Measurements from ENCODE around the gene ASB15.

Gene ASB15

DNA sequence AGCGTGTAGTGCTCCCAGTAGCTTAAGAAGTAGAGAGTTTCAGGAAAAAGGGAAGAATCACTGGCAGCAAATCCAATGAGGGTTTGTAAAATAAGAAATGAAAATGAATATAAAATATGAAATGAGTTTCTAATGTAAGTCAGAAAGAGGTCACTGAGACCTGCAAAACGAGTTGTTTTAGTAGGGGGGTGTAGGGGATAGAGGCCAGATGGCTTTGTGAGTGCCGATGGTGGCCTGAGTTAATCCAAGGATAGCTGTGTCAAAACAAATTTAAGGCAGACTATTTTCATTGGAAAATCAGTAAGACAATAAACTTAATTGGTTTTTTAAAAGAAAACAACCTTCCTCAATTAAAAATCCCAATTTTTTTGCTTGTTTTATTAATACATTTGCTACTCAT, 745 bp upstream of the ASB15 start:
- Histone ChIP-seq H3K36me3 (ENCODE audit: insufficient read depth, low read depth, low read length) (no peaks in the 10 kb centered on the region), H3K27ac (ENCODE audit: low read length) (no peak overlapping the region), H3K9me3 (ENCODE audit: insufficient read depth, low read depth, low read length) (no peaks in the 10 kb centered on the region), H3K4me1 (ENCODE audit: insufficient read depth, low read length) (no peaks in the 10 kb centered on the region), H3K27me3 (ENCODE audit: insufficient read depth, low read length) (no peaks in the 10 kb centered on the region), H3K9ac (ENCODE audit: low read depth, low read length) (no peak overlapping the region), H3K4me3 (ENCODE audit: low read length) (no peak overlapping the region)

DNA sequence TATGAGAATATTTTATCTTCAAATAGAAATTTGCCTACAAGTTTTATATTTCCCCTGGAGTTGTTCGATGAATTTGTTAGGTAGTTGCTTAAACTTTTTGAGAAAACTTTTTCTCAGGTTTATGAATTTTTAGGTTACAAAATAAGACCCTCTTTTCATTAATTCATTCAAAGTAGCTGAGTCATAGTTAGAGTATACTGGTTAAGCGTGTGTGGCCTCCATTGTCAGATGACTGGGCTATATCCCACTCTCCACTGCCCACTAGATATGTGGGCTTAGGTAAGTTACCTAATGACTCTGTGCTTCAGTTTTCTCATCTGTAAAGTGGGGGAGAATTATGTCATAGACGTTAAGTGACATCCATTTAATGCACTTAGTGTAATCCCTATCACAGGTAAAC, 1.0 kb downstream of the ASB15 start:
- H3K27ac ChIP-seq (ENCODE audit: low read length): no peak overlapping the region
- H3K9me3 ChIP-seq (ENCODE audit: insufficient read depth, low read depth, low read length): no peaks in the 10 kb centered on the region
- H3K4me3 ChIP-seq (ENCODE audit: low read length): no peak overlapping the region
- no peak overlapping the region for H3K9ac ChIP-seq (ENCODE audit: low read depth, low read length)
- no peaks in the 10 kb centered on the region for H3K27me3 ChIP-seq (ENCODE audit: insufficient read depth, low read length)
- H3K36me3 ChIP-seq (ENCODE audit: insufficient read depth, low read depth, low read length): no peaks in the 10 kb centered on the region
- H3K4me1 ChIP-seq (ENCODE audit: insufficient read depth, low read length): no peaks in the 10 kb centered on the region

DNA sequence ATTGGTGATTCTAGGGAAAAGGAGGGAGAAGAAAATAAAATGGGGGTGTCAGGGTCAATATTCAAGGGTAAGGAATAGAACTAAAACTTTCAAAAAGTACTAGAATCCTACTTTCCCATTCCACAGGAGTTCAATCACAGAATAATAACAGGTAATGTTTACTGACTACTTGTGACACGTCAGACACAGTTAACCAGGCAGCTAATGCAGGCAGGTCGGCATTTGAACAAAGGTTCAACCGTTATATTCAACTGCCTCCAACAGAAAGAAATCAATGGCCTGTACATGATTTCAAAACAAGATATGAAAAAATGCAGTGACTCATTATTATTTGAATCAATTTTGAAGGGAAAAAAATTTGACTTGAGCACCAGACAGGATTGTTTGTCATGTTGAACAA, 3.1 kb downstream of the ASB15 start:
- no peak overlapping the region for H3K9ac ChIP-seq (ENCODE audit: low read depth, low read length)
- no peaks in the 10 kb centered on the region for H3K27me3 ChIP-seq (ENCODE audit: insufficient read depth, low read length)
- no peak overlapping the region for H3K27ac ChIP-seq (ENCODE audit: low read length)
- no peaks in the 10 kb centered on the region for H3K36me3 ChIP-seq (ENCODE audit: insufficient read depth, low read depth, low read length)
- no peaks in the 10 kb centered on the region for H3K4me1 ChIP-seq (ENCODE audit: insufficient read depth, low read length)
- no peaks in the 10 kb centered on the region for H3K9me3 ChIP-seq (ENCODE audit: insufficient read depth, low read depth, low read length)
- no peak overlapping the region for H3K4me3 ChIP-seq (ENCODE audit: low read length)

- Histone ChIP-seq H3K4me3 (ENCODE audit: low read length) (no peak overlapping the region), H3K9me3 (ENCODE audit: insufficient read depth, low read depth, low read length) (no peaks in the 10 kb centered on the region), H3K27me3 (ENCODE audit: insufficient read depth, low read length) (no peaks in the 10 kb centered on the region), H3K27ac (ENCODE audit: low read length) (no peak overlapping the region), H3K4me1 (ENCODE audit: insufficient read depth, low read length) (no peaks in the 10 kb centered on the region), H3K9ac (ENCODE audit: low read depth, low read length) (no peak overlapping the region), H3K36me3 (ENCODE audit: insufficient read depth, low read depth, low read length) (no peaks in the 10 kb centered on the region)
These were observed 5.9 kb downstream of the ASB15 start for GRCh38 chr7:123607423-123607975.

- Histone ChIP-seq H3K4me1 (ENCODE audit: insufficient read depth, low read length) (no peaks in the 10 kb centered on the region), H3K9ac (ENCODE audit: low read depth, low read length) (no peak overlapping the region), H3K27me3 (ENCODE audit: insufficient read depth, low read length) (no peaks in the 10 kb centered on the region), H3K9me3 (ENCODE audit: insufficient read depth, low read depth, low read length) (no peaks in the 10 kb centered on the region), H3K36me3 (ENCODE audit: insufficient read depth, low read depth, low read length) (no peaks in the 10 kb centered on the region), H3K4me3 (ENCODE audit: low read length) (no peak overlapping the region), H3K27ac (ENCODE audit: low read length) (no peak overlapping the region)
These were observed 7.6 kb downstream of the ASB15 start for GRCh38 chr7:123608991-123609882.

DNA sequence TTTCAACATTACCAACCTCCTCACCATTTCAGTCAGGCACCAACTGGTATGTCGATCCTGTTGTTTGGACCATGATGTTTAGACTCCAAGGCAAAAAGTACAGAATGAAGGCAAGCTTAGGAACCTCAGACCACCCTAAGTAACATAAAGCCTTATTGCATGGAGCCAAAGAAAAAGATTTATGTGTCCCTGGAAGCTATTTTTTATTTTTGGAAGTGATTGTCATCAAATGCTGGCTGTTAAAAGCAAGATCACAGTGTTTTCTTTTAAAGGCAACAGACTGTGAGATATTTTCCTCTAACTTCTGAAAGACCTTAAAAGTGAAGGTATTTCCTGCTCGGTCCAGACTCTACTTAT, 8.2 kb downstream of the ASB15 start:
- H3K36me3 ChIP-seq (ENCODE audit: insufficient read depth, low read depth, low read length): no peaks in the 10 kb centered on the region
- no peaks in the 10 kb centered on the region for H3K27me3 ChIP-seq (ENCODE audit: insufficient read depth, low read length)
- H3K4me1 ChIP-seq (ENCODE audit: insufficient read depth, low read length): no peaks in the 10 kb centered on the region
- no peak overlapping the region for H3K27ac ChIP-seq (ENCODE audit: low read length)
- H3K9me3 ChIP-seq (ENCODE audit: insufficient read depth, low read depth, low read length): no peaks in the 10 kb centered on the region
- no peak overlapping the region for H3K9ac ChIP-seq (ENCODE audit: low read depth, low read length)
- H3K4me3 ChIP-seq (ENCODE audit: low read length): no peak overlapping the region

DNA sequence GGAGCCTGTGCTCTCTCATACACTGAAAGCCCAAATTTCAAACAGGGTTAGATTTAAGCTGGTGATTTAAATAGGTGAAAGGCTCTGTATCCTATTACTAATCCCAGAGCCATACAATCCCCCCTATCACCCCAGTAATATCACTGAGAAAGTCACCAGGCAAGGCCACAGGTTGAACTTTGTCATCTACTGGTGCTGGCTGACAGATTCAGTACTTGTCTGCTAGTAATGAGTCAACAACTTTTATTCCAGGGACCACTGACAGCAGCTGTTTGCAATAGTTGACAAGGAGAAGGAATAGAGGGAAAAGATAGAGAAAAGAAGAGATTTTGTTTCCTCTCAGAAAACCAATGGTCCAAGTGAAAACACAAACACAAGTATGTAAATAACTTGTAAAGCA, 10.4 kb downstream of the ASB15 start:
- Histone ChIP-seq H3K36me3 (ENCODE audit: insufficient read depth, low read depth, low read length) (no peaks in the 10 kb centered on the region), H3K4me3 (ENCODE audit: low read length) (no peak overlapping the region), H3K9ac (ENCODE audit: low read depth, low read length) (no peak overlapping the region), H3K27me3 (ENCODE audit: insufficient read depth, low read length) (no peaks in the 10 kb centered on the region), H3K4me1 (ENCODE audit: insufficient read depth, low read length) (no peaks in the 10 kb centered on the region), H3K27ac (ENCODE audit: low read length) (no peak overlapping the region), H3K9me3 (ENCODE audit: insufficient read depth, low read depth, low read length) (no peaks in the 10 kb centered on the region)

- Histone ChIP-seq H3K27me3 (ENCODE audit: insufficient read depth, low read length) (no peaks in the 10 kb centered on the region), H3K4me3 (ENCODE audit: low read length) (no peak overlapping the region), H3K9me3 (ENCODE audit: insufficient read depth, low read depth, low read length) (no peaks in the 10 kb centered on the region), H3K36me3 (ENCODE audit: insufficient read depth, low read depth, low read length) (no peaks in the 10 kb centered on the region), H3K27ac (ENCODE audit: low read length) (no peak overlapping the region), H3K9ac (ENCODE audit: low read depth, low read length) (no peak overlapping the region), H3K4me1 (ENCODE audit: insufficient read depth, low read length) (no peaks in the 10 kb centered on the region)
These were observed 13.7 kb downstream of the ASB15 start for GRCh38 chr7:123615344-123615743.

- H3K9me3 ChIP-seq (ENCODE audit: insufficient read depth, low read depth, low read length): no peaks in the 10 kb centered on the region
- H3K9ac ChIP-seq (ENCODE audit: low read depth, low read length): no peak overlapping the region
- no peaks in the 10 kb centered on the region for H3K36me3 ChIP-seq (ENCODE audit: insufficient read depth, low read depth, low read length)
- H3K4me1 ChIP-seq (ENCODE audit: insufficient read depth, low read length): no peaks in the 10 kb centered on the region
- H3K27ac ChIP-seq (ENCODE audit: low read length): no peak overlapping the region
- H3K27me3 ChIP-seq (ENCODE audit: insufficient read depth, low read length): no peaks in the 10 kb centered on the region
- no peak overlapping the region for H3K4me3 ChIP-seq (ENCODE audit: low read length)
These were observed 14.6 kb downstream of the ASB15 start for GRCh38 chr7:123616223-123616622.

GRCh38 chr7:123621707-123622106, 20.1 kb downstream of the ASB15 start:
- no peaks in the 10 kb centered on the region for H3K9me3 ChIP-seq (ENCODE audit: insufficient read depth, low read depth, low read length)
- H3K9ac ChIP-seq (ENCODE audit: low read depth, low read length): no peak overlapping the region
- H3K36me3 ChIP-seq (ENCODE audit: insufficient read depth, low read depth, low read length): no peaks in the 10 kb centered on the region
- H3K27ac ChIP-seq (ENCODE audit: low read length): no peak overlapping the region
- no peak overlapping the region for H3K4me3 ChIP-seq (ENCODE audit: low read length)
- H3K27me3 ChIP-seq (ENCODE audit: insufficient read depth, low read length): no peaks in the 10 kb centered on the region
- H3K4me1 ChIP-seq (ENCODE audit: insufficient read depth, low read length): no peaks in the 10 kb centered on the region

DNA sequence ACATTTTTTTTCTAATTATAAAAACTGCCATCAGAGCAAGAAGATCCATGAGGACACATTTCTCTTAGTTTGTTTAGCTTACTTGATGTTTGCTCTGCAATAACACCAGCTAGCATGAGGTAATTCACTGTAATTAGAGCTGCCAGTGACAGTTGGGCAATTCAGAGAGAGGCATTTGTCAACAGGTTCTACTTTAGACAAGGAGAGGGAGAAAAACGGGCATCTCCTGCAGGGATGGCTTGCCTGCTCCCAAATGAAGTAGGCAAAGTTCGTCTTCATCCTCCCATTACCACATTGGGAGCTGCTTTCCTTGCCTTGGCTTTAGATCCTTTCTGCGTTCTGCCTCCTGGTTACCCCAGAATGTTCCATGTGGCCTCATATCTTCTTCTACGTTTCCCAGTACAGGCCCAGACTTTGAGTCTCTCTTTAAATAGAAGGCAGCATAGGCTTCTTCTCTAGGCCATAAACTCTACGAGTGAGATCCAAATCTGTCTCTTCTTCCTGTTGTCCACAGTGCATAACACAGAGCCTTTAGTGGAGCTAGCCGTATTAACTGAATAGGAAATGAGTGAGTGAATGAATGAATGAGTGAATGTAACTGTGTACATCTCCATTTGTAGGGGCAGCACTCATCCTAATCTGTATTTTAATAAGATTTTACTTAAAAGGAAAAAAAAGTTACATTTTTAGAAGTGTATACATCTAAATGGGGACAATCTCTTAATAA, 21.2 kb downstream of the ASB15 start:
- no peak overlapping the region for H3K9ac ChIP-seq (ENCODE audit: low read depth, low read length)

More for the DNA sequence above, 21.2 kb downstream of the ASB15 start:
- H3K27ac ChIP-seq (ENCODE audit: low read length): no peak overlapping the region
- no peaks in the 10 kb centered on the region for H3K9me3 ChIP-seq (ENCODE audit: insufficient read depth, low read depth, low read length)
- H3K27me3 ChIP-seq (ENCODE audit: insufficient read depth, low read length): no peaks in the 10 kb centered on the region
- no peaks in the 10 kb centered on the region for H3K4me1 ChIP-seq (ENCODE audit: insufficient read depth, low read length)
- H3K36me3 ChIP-seq (ENCODE audit: insufficient read depth, low read depth, low read length): no peaks in the 10 kb centered on the region
- no peak overlapping the region for H3K4me3 ChIP-seq (ENCODE audit: low read length)
